DND-41 (cell line): Measurements from ENCODE around the gene SYT15.
"Not testable (repeated sequence)": the region's sequence is repeated elsewhere in the genome, so short reads cannot be mapped to it uniquely, and the experiment has no call there.

ENCODE experiments used
- EZH2 ChIP-seq: IDR thresholded peaks from 3 replicates; pipeline ENCODE4 v1.6.1; 2012; ENCODE audit warnings: borderline replicate concordance, low read depth, mild to moderate bottlenecking, moderate library complexity, low read length, inconsistent platforms; ENCODE audit not compliant: severe bottlenecking
- TF ChIP-seq, protein P1 (sequence below): IDR thresholded peaks from 2 replicates; pipeline ENCODE4 v1.5.1; 2012; ENCODE audit warnings: borderline replicate concordance, low read length, moderate library complexity, mild to moderate bottlenecking; ENCODE audit not compliant: poor library complexity, severe bottlenecking; ENCODE audit errors: extremely low read depth

DNA sequence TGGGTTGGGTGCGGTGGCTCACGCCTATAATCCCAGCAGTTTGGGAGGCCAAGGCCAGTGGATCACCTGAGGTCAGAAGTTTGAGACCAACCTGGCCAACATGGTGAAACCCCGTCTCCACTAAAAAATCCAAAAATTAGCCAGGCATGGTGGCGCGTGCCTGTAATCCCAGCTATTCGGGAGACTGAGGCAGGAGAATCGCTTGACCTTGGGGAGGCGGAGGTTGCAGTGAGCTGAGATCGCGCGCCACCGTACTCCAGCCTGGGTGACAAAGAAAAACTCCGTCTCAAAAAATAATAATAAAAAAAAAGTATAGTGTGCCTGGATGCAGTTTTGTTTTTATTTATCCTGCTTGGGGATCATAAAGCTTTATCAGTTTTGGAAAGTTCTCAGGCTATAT, 14.4 kb downstream of the SYT15 start:
- TF ChIP-seq, protein P1, sequence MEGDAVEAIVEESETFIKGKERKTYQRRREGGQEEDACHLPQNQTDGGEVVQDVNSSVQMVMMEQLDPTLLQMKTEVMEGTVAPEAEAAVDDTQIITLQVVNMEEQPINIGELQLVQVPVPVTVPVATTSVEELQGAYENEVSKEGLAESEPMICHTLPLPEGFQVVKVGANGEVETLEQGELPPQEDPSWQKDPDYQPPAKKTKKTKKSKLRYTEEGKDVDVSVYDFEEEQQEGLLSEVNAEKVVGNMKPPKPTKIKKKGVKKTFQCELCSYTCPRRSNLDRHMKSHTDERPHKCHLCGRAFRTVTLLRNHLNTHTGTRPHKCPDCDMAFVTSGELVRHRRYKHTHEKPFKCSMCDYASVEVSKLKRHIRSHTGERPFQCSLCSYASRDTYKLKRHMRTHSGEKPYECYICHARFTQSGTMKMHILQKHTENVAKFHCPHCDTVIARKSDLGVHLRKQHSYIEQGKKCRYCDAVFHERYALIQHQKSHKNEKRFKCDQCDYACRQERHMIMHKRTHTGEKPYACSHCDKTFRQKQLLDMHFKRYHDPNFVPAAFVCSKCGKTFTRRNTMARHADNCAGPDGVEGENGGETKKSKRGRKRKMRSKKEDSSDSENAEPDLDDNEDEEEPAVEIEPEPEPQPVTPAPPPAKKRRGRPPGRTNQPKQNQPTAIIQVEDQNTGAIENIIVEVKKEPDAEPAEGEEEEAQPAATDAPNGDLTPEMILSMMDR, result not testable (repeated sequence)
- not testable (repeated sequence) for TF ChIP-seq EZH2
